Heart right ventricle (tissue), 16 donors: Measurements from ENCODE around the gene FGF14. TPM values are rescaled to one million over a fixed set of nuclear protein-coding genes. Genes with fewer than 3 reads are reported as not detected.

ENCODE experiments used
- ATAC-seq, 8 donors: fragments of 200-7000 bp; cut with Tn5 transposase; one replicate each; pipeline ENCODE4 v1.9.1; 2020; ENCODE audit warnings: mild to moderate bottlenecking in 8 of 8, moderate library complexity in 8 of 8, moderate number of reproducible peaks in 1 of 8
- DNase-seq, 2 donors: peaks; one replicate each; pipeline ENCODE4 v3.0.0-alpha.2; 2020
- H3K27ac ChIP-seq, 10 donors: fragments of 200-600 bp; sonication (generic) in 2 of 10; one replicate each; pipeline versions ENCODE4 v1.5.0 to v1.8.0; 2020 to 2022; ENCODE audit warnings: mild to moderate bottlenecking in 3 of 10
- H3K27me3 ChIP-seq, 7 donors: fragments of 200-600 bp; one replicate each; pipeline ENCODE4 v1.8.0; 2021 to 2022; ENCODE audit warnings: mild to moderate bottlenecking in 2 of 7
- H3K36me3 ChIP-seq, 9 donors: fragments of 200-600 bp; sonication (generic) in 1 of 9; one replicate each; pipeline versions ENCODE4 v1.5.0 to v1.8.0; 2020 to 2022; ENCODE audit warnings: mild to moderate bottlenecking in 2 of 9
- H3K4me1 ChIP-seq, 9 donors: fragments of 200-600 bp; sonication (generic) in 1 of 9; one replicate each; pipeline versions ENCODE4 v1.5.0 to v1.8.0; 2020 to 2022; ENCODE audit warnings: mild to moderate bottlenecking in 4 of 9
- H3K4me3 ChIP-seq, 10 donors: fragments of 200-600 bp; sonication (generic) in 2 of 10; one replicate each; pipeline versions ENCODE4 v1.5.0 to v1.8.0; 2020 to 2022; ENCODE audit warnings: mild to moderate bottlenecking in 7 of 10, moderate library complexity in 2 of 10
- H3K9me3 ChIP-seq, 11 donors: fragments of 200-600 bp in 10 of 11; sonication (generic) in 2 of 11; one replicate each; pipeline versions ENCODE4 v1.5.0 to v1.8.0; 2013 to 2022; ENCODE audit warnings: mild to moderate bottlenecking in 2 of 11, control low read depth in 1 of 11, moderate library complexity in 1 of 11
- WGBS, 2 donors: extraction: QIAGEN DNeasy Blood & Tissue Kit; methylation state at CpG; one replicate each; pipeline ENCODE4 v1.1.7; 2013; ENCODE audit warnings: inconsistent platforms in 1 of 2; 5-methylcytosine and 5-hydroxymethylcytosine counted together
- intact Hi-C, 10 donors: fragments of 100-400 bp; cut with DNase I; formaldehyde crosslinking; loops; one replicate each; pipeline versions ENCODE4 v1.11.1 to v1.14.2; 2022
- polyA plus RNA-seq, 2 donors: library from polyadenylated mRNA; stranded (reverse); fragments of 200-250 nt; gene quantifications; one replicate each; pipeline ENCODE4 v1.2.3, GENCODE V29; 2013
- total RNA-seq, 10 donors: library from RNA; stranded (reverse); fragmentation: NEBNext Ultra II Directional in 3 of 10; extraction: Animal tissue kit (Norgen Biotek cat#: 25700) in 3 of 10; gene quantifications; one replicate each; pipeline versions ENCODE4 v1.2.1 to v1.2.4, GENCODE V29; 2021 to 2023
- TF ChIP-seq, protein P1 (sequence below), 9 donors: fragments of 200-600 bp; sonication (generic) in 2 of 9; IDR thresholded peaks; one replicate each; pipeline versions ENCODE4 v1.5.0 to v1.8.0; 2021 to 2022; ENCODE audit warnings: antibody characterized with exemption in 9 of 9, mild to moderate bottlenecking in 5 of 9, moderate library complexity in 1 of 9
- donor health status: Arrhythmogenic right ventricular cardiomyopathy.
- donor health status: ischemic (EF 13 %, LVEDD 7.1; RV severe dilation, severe dysfunction).
- donor health status: healthy with polysubstance abuse.
- donor health status: DM: no; HTN: yes; CAD: no.
- donor health status: DM: no; HTN: no; CAD: no.
- donor health status: ischemic (EF 25% LVEDD 6.9; RV normal size, moderate dysfunction).
- donor health status: ischemic (EF 25% LVEDD 5.7; RV mildly dilated, moderate dysfunction).
- donor health status: healthy.
- donor health status: DM: yes; HTN: yes; CAD: no.
- donor health status: Ischemic cardiomyopathy.
- donor health status: ischemic (EF 35%, LVEDD 5.7; RV mildly dilated, moderate dysfunction).
- donor health status: nonischemic (EF 11% LVEDD 7.7; RV severe dilation, severe dysfunction).
- donor health status: DM: yes; HTN: yes; CAD: no.
- donor health status: PGD.
- donor health status: ischemic (EF 29% LVEDD 5.4; RV normal size, mild dysfunction).
- donor health status: nonischemic (EF 23%, LVEDD 6.1; RV moderate dilation, normal function).

The FGF14 gene
- total and polyA plus RNA-seq, 12 donors = 0.20 to 7.8 (median 5.3) TPM

DNA sequence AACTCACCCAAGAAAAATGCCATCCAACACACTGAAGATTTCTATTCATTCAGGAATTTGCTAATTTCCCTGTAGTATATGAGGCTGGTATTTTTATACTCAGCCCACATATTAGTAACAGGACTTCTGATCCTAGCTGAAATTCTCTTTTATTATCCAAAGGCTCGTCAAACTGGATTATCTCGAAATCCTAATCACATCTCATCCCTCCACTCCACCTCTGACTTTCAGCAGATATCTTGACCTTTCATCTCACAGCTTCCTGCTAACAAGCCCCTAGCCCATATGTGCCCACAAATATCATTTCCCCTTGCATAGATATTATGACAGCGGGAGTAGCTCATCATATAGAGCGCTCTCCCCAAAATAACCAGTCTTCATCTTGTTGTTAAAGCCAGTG lies 279.7 kb downstream of the FGF14 start:
- Histone ChIP-seq H3K4me1 (no peaks in the 10 kb centered on the region), H3K4me3 (no peak overlapping the region), H3K36me3 (no peaks in the 10 kb centered on the region), H3K9me3 (no peaks in the 10 kb centered on the region), H3K27me3 (no peaks in the 10 kb centered on the region), H3K27ac (no peak overlapping the region)
- intact Hi-C loops = no loop called here
- ATAC-seq = no peak
- TF ChIP-seq, protein P1, sequence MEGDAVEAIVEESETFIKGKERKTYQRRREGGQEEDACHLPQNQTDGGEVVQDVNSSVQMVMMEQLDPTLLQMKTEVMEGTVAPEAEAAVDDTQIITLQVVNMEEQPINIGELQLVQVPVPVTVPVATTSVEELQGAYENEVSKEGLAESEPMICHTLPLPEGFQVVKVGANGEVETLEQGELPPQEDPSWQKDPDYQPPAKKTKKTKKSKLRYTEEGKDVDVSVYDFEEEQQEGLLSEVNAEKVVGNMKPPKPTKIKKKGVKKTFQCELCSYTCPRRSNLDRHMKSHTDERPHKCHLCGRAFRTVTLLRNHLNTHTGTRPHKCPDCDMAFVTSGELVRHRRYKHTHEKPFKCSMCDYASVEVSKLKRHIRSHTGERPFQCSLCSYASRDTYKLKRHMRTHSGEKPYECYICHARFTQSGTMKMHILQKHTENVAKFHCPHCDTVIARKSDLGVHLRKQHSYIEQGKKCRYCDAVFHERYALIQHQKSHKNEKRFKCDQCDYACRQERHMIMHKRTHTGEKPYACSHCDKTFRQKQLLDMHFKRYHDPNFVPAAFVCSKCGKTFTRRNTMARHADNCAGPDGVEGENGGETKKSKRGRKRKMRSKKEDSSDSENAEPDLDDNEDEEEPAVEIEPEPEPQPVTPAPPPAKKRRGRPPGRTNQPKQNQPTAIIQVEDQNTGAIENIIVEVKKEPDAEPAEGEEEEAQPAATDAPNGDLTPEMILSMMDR (IDR thresholded peaks at IDR 0.05) = no peak
- 76% methylated on average over 4 of the region's 4 CpGs for WGBS, 2 donors
- no peak for DNase-seq

DNA sequence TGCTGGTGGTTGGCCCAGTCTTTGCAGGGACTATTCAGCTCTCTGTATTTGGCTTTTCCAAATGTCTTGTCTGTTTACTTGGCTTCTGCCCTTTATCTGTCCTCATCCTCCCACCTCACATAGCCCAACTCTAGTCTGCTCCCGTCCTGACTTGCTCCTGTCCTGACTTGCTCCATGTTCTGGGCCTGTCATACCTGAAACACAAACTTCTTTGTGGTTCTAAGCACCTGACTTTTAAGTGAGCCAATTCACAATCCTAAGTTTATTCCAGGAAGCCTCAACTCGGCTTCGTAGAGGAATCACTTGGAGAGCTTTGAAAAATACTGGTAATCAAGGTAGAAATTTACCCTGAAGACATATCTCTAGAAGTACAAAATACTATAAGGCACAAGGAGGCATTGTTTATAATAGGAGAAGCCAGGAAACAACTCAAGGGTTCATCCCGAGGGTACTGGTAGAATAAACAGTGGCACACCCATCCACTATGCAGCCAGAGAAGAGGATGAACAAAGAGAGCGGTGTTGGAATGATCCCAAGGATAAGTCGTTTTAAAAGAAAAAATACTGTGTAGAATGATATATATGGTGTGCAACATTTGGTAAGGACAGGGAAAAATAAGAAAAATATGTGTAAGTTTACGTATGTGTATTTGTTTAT lies 284.5 kb downstream of the FGF14 start:
- Histone ChIP-seq H3K36me3 (no peaks in the 10 kb centered on the region), H3K27me3 (no peaks in the 10 kb centered on the region), H3K4me1 (no peaks in the 10 kb centered on the region), H3K4me3 (no peak overlapping the region), H3K9me3 (no peaks in the 10 kb centered on the region), H3K27ac (no peak overlapping the region)
- DNase-seq (no peak), ATAC-seq (no peak)
- intact Hi-C loops = no loop called here
- TF ChIP-seq, protein P1 (IDR thresholded peaks at IDR 0.05) = no peak
- WGBS, 2 donors = 50 to 58% methylated on average over 7 of the region's 7 CpGs

DNA sequence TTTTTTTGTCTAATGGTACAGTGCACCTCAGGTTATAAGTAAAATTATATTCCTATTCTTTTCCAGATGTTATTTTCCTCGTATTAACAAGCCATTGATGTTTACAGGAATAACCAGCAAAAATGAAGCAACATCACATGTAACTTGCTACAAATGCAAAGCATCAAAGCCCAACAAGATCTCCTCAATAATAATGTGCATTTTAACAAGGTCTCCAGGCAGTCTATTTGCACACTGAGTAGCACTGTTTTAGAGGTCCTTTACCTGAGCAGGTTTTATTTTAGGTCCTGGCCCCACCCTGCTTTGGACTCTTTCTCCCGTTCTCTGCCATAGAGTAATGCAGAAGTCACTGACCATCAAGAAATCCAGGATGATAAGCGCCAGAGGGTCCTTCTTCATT lies 298.4 kb downstream of the FGF14 start:
- Histone ChIP-seq H3K27me3 (no peaks in the 10 kb centered on the region), H3K36me3 (no peaks in the 10 kb centered on the region), H3K4me1 (no peaks in the 10 kb centered on the region), H3K27ac (no peak overlapping the region), H3K9me3 (no peaks in the 10 kb centered on the region), H3K4me3 (no peak overlapping the region)
- 66% methylated on average over 3 of the region's 3 CpGs for WGBS, 2 donors
- TF ChIP-seq, protein P1 (IDR thresholded peaks at IDR 0.05) = no peak
- intact Hi-C loops = no loop called here
- ATAC-seq = no peak
- DNase-seq = no peak

DNA sequence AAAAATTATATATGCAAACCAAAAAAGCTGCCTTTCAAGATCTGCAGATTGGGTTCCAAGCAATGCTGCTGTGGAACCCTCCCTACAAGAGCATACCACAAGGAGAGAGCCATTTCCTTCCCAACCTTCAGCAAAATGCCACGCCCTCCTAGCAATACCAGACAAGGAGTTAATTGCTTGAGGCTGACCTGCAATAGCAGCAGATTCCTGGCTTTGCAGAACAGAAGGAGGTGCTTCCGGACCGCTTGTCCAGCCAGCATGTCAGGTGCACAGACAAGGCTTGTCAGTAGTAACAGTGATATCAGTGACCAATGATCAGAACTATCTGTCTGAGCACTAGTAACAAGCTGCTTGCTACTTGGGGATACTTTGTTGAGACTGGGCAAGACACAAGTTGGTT lies 301.6 kb downstream of the FGF14 start:
- H3K4me1 ChIP-seq = peaks cover 0 to 16% (median 0%) of the 10 kb centered on the region in 9 donors
- no peak overlapping the region for H3K4me3 ChIP-seq
- H3K9me3 ChIP-seq = no peaks in the 10 kb centered on the region
- 67 to 69% methylated on average over 3 of the region's 3 CpGs for WGBS, 2 donors
- DNase-seq = no peak
- no peaks in the 10 kb centered on the region for H3K36me3 ChIP-seq
- TF ChIP-seq, protein P1 (IDR thresholded peaks at IDR 0.05) = no peak
- intact Hi-C loops = no loop called here
- no peaks in the 10 kb centered on the region for H3K27me3 ChIP-seq
- ATAC-seq = no peak
- no peak overlapping the region for H3K27ac ChIP-seq
